ENCODE results near the gene KDM3B. TPM values are rescaled to one million over a fixed set of nuclear protein-coding genes. Genes with fewer than 3 reads are reported as not detected.

Gene KDM3B
- total RNA-seq, 1 experiment from 2014 or later = 89.2 TPM

DNA sequence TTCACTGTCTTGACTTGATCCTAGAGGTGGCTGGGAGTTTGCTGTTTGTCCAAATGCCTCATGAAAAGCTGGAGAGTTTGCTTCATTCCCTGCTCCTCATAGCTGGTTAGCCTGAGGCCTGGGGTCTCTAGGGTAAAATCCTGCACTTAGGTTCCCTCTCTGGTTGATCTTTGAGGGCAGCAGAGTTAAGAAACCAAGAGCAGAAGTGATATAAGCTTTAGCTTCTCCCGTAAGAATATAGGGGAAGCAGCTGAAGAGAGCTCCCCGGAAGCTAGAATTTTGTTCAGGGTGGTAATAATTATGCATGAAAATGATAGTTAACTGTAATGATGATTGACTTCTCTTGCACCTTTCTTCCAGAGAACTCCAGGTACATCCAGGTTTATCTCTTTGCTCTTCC lies 13.0 kb upstream of the KDM3B start:
- H4K8ac ChIP-seq (replicated peaks; ENCODE audit: insufficient read length, low read depth, low read length) = no peak overlapping the region
- H4K20me1 ChIP-seq (ENCODE audit: control insufficient read depth, insufficient read depth, insufficient read length) = peaks cover 3% of the 10 kb centered on the region
- H3K27me3 Mint-ChIP-seq (ENCODE audit: low read depth) = no peaks in the 10 kb centered on the region
- no peaks in the 10 kb centered on the region for H3K9me3 ChIP-seq (ENCODE audit: control insufficient read depth, low read depth, low read length)
- no peak overlapping the region for H4K5ac ChIP-seq (ENCODE audit: insufficient read length, low read depth, low read length)
- H4K91ac ChIP-seq (ENCODE audit: insufficient read length, low read depth, low read length) = no peak overlapping the region
- peak overlapping the region; percentile 93 to 99 (median 96) for H3K27ac Mint-ChIP-seq
- peaks cover 5% of the 10 kb centered on the region for H3K79me1 ChIP-seq (ENCODE audit: insufficient read depth, low read depth, low read length, poor library complexity, severe bottlenecking)
- H2BK5ac ChIP-seq (ENCODE audit: insufficient read length, low read length) = no peak overlapping the region
- H3K56ac ChIP-seq (ENCODE audit: insufficient read length, low read depth, low read length) = no peak overlapping the region
- DNase-seq = no peak
- H3K4me3 Mint-ChIP-seq = peak overlapping the region; percentile 91 to 95
- no peak overlapping the region for H2AFZ ChIP-seq (ENCODE audit: low read length)
- peak overlapping the region; percentile 50 for H3K18ac ChIP-seq (ENCODE audit: insufficient read length, low read depth, low read length)
- H2BK12ac ChIP-seq (ENCODE audit: insufficient read length, low read depth, low read length) = no peak overlapping the region
- H3T11ph ChIP-seq (ENCODE audit: low read length) = no peak overlapping the region
- no peak overlapping the region for H2AK5ac ChIP-seq (ENCODE audit: insufficient read length, low read length)
- H3K36me3 Mint-ChIP-seq (ENCODE audit: insufficient read depth in 1 of 3, low read depth in 3 of 3) = peaks cover 26 to 43% (median 30%) of the 10 kb centered on the region in 3 experiments
- no peak overlapping the region for H3K27ac ChIP-seq (ENCODE audit: insufficient read length, low read depth, low read length)
- H2BK15ac ChIP-seq (ENCODE audit: low read depth, low read length) = no peak overlapping the region
- TF ChIP-seq CTCF (conservative IDR thresholded peaks at IDR 0.05) = no peak
- no peak overlapping the region for H3K23ac ChIP-seq (ENCODE audit: insufficient read length, low read depth, low read length)
- no peaks in the 10 kb centered on the region for H3K4me1 ChIP-seq (ENCODE audit: insufficient read depth, low read length)
- H2BK120ac ChIP-seq (ENCODE audit: low read depth, low read length, poor library complexity, severe bottlenecking) = no peak overlapping the region
- peaks cover 12% of the 10 kb centered on the region for H3K23me2 ChIP-seq (ENCODE audit: insufficient read length, low read depth, low read length, poor library complexity, severe bottlenecking)
- peaks cover 27 to 33% of the 10 kb centered on the region in 2 experiments for H3K4me1 Mint-ChIP-seq
- H3K4ac ChIP-seq (ENCODE audit: low read depth, low read length) = no peak overlapping the region
- peak overlapping the region; percentile 98 for H3K9ac ChIP-seq (ENCODE audit: extremely low read depth, insufficient read length, low read length)
- H3K4me2 ChIP-seq (ENCODE audit: insufficient read depth, insufficient read length, low read length) = peak overlapping the region; percentile 96
- H3K27me3 ChIP-seq (ENCODE audit: insufficient read depth, low read length) = no peaks in the 10 kb centered on the region
- WGBS (ENCODE audit: extremely low coverage, insufficient read length, low lambda C conversion rate) = no CpG with 5 or more reads among the region's 2 CpGs
- H3K79me2 ChIP-seq (ENCODE audit: insufficient read depth, low read length) = peaks cover 16% of the 10 kb centered on the region; the same call in 1 of the 2 replicates
- no peak overlapping the region for H2BK20ac ChIP-seq (ENCODE audit: low read depth, low read length, poor library complexity, severe bottlenecking)
- H3K9me3 Mint-ChIP-seq = no peaks in the 10 kb centered on the region
- H3K14ac ChIP-seq (ENCODE audit: insufficient read depth, low read length) = peak overlapping the region; percentile 54; the same call in 1 of the 2 replicates
